ENCODE results near the gene SCARB1.

The SCARB1 gene

GRCh38 chr12:124862768-124863415 is 772 bp downstream of the SCARB1 start:
- no peak for DNase-seq (ENCODE audit: low read depth in 2 of 2, low spot score in 1 of 2)

GRCh38 chr12:124861898-124862676 is 1.6 kb downstream of the SCARB1 start:
- no peak for DNase-seq (ENCODE audit: low read depth in 2 of 2, low spot score in 1 of 2)

- no peak for DNase-seq (ENCODE audit: low read depth in 2 of 2, low spot score in 1 of 2)
Observed at GRCh38 chr12:124861492-124861891, 2.2 kb downstream of the SCARB1 start.

GRCh38 chr12:124857921-124858461 is 5.7 kb downstream of the SCARB1 start:
- no peak for DNase-seq (ENCODE audit: low read depth in 2 of 2, low spot score in 1 of 2)

DNA sequence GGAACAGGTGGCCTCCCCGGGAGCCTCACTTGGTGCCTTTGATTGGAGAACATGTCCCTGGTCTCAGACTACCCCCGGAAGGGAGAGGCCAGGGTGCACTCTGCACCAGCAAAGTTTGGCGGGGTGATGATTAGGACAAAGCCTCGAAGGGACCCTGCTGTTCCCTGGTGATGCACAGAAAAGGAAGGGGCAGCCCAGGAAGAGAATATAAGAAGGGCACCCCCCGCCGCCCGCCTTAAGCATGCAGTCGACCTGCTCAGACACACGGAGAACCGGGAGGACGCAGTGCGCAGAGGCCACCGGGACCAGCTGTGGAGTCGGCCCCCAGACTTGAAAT is 6.9 kb downstream of the SCARB1 start:
- no peak for DNase-seq (ENCODE audit: low read depth in 2 of 2, low spot score in 1 of 2)

- no peak for DNase-seq (ENCODE audit: low read depth in 2 of 2, low spot score in 1 of 2)
Observed at GRCh38 chr12:124856132-124856841, 7.4 kb downstream of the SCARB1 start.

DNA sequence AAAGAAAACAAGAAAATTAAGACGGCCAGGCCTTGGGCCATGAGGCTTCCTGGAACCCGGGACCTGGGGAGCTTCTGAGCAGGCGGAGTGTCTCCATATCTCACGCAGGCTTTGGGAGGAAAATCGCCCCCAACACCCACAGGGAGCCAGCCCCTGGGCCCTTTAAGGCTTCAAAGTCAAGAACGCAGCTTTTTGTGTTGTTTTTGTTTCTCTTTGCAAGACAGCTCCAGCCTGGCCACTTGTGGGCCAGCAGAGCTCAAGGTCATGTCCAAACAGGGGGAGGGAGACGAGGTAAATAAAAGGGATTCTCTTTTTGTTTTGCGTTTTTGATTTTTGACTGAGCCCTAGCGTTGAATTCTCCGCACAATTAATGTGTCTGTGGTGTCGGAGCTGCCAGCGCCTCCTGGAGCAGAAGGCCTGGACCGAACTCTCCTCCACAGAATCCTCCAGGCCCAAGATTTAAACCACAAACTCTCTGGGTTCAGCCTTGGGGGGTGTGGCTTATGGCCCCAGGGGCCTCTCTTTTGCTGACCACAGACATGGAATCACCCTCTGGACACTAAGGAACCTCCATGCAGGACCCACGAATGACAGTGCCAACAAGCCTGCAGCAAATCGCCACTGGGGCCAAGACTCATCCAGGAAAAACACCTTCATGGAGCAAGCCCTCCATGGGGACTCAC is 8.2 kb downstream of the SCARB1 start:
- no peak for DNase-seq (ENCODE audit: low read depth in 2 of 2, low spot score in 1 of 2)

DNA sequence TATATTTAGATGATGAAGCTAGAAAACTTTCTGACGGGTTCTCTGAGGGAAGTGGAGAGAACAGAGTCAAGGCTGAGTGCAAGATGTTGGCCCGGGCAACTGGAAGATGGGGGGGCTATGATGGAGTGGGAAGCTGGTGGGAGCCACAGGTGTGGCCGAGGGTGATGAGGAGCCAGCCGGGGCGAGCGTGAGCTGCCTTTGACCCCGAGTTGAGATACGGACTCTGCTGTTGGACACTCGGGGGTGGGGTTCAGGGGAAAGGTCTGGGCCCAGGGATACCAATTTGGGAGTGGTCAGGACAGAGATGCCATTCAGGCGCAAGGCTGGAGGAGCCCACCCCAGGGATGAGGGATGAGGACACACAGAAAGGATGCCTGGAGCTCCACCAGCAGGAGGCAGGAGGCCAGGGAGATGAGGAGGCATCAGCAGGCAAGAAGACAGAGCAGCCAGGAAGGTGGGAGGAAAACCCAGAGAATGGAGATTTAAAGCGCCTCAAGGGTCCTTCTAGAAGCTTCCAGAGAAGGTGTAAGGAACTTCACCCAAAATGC is 9.0 kb downstream of the SCARB1 start:
- DNase-seq (ENCODE audit: low read depth in 2 of 2, low spot score in 1 of 2), result no peak

- no peak for DNase-seq (ENCODE audit: low read depth in 2 of 2, low spot score in 1 of 2)
Observed at GRCh38 chr12:124853781-124854636, 9.7 kb downstream of the SCARB1 start.

DNA sequence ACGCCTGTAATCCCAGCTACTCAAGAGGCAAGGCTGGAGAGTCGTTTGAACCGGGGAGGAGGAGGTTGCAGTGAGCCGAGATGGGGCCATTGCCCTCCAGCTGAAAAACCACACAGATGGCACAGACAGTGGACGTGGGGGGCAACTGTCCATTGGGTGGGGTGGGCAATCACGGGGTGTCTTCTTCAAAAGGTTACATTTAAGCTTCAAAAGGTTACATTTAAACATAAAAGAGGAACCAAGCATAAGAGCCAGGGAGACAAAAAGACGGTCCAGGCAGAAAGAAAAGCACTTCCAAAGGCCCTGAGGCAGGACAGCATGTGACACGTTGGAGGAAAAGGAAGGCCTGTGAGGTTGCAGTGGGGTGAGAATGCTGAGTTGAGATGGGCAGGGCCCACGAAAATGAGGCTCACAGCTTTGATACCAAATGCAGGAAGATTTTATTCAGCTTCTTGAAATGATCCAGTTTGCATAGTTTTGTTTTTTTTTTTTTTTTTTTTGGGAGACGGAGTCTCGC is 10.7 kb downstream of the SCARB1 start:
- no peak for DNase-seq (ENCODE audit: low read depth in 2 of 2, low spot score in 1 of 2)

DNA sequence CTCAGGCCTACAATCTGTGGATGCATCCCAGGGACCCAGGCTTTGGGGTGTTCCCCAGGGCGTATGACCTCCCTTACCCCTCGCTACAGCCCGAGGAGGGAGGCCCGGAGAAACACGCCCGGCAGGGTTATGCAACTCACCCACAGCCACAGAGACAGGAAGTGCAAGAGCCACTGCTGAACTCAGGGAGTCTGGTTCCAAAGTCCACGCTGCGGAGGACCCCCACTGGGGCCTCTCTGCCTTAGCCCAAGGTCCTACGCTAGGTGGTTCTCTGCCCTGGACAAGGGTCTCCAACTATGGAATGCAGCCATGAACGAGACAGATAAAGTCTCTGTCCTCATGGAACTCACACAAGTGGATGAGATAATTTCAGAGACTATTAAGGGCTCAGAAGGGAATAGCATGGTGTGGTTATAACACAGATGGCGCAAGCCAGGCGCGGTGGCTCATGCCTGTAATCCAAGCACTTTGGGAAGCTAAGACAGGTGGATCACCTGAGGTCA is 11.3 kb downstream of the SCARB1 start:
- no peak for DNase-seq (ENCODE audit: low read depth in 2 of 2, low spot score in 1 of 2)

DNA sequence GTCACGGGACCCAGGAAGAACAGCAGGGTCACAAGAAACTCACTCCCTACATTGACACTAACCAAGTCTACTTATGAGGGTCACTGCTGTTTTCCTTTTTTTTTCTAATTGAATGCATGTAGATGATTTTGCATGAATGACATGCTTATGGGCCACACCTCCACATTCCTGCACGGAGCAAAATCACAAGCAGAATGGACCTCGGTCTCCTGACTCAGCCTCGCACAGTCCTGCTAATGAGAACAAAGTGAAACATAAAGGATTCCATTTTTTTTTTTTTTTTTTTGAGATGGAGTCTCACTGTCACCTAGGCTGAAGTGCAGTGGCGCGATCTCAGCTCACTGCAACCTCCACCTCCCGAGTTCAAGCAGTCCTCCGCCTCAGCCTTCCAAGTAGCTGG is 12.3 kb downstream of the SCARB1 start:
- no peak for DNase-seq (ENCODE audit: low read depth in 2 of 2, low spot score in 1 of 2)

- no peak for DNase-seq (ENCODE audit: low read depth in 2 of 2, low spot score in 1 of 2)
Observed at GRCh38 chr12:124849382-124849781, 14.3 kb downstream of the SCARB1 start.

DNA sequence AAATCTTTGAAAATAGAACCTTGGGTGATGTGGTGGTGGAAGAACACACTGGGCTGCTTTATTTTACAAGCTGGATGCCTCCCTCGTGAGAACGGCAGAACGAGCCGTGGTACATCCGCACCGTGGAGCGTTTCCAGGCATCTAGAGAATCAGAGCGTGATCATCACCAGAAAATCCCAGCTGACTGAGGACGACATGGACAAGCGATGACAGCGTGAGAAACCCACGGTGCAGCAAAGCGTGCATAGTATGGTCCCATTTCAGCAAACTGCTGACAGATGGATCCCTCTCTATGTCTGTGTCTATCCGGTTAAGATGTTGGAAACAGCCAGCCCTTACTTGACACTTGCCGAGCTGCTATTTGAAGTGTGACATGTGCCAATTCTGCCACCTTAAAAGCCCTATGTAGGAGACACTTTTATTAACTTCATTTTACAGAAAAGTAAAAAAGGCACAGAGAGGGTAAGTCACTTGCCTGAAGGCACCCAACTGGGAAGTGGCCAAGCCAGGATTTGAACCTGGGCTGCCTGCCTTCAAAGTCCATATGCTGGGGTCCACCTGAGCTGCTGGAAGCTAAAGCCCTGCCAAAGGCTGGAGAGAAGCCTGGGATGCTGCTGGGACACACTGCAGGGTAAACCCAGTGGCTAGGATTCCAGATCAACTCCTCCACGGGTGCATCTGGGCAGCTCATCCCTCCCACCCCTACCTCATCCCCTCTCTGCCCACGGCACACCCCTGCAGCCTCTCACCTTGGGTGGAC is 14.9 kb downstream of the SCARB1 start:
- DNase-seq (ENCODE audit: low read depth in 2 of 2, low spot score in 1 of 2), result no peak

GRCh38 chr12:124847113-124848074 is 16.3 kb downstream of the SCARB1 start:
- no peak for DNase-seq (ENCODE audit: low read depth in 2 of 2, low spot score in 1 of 2)

DNA sequence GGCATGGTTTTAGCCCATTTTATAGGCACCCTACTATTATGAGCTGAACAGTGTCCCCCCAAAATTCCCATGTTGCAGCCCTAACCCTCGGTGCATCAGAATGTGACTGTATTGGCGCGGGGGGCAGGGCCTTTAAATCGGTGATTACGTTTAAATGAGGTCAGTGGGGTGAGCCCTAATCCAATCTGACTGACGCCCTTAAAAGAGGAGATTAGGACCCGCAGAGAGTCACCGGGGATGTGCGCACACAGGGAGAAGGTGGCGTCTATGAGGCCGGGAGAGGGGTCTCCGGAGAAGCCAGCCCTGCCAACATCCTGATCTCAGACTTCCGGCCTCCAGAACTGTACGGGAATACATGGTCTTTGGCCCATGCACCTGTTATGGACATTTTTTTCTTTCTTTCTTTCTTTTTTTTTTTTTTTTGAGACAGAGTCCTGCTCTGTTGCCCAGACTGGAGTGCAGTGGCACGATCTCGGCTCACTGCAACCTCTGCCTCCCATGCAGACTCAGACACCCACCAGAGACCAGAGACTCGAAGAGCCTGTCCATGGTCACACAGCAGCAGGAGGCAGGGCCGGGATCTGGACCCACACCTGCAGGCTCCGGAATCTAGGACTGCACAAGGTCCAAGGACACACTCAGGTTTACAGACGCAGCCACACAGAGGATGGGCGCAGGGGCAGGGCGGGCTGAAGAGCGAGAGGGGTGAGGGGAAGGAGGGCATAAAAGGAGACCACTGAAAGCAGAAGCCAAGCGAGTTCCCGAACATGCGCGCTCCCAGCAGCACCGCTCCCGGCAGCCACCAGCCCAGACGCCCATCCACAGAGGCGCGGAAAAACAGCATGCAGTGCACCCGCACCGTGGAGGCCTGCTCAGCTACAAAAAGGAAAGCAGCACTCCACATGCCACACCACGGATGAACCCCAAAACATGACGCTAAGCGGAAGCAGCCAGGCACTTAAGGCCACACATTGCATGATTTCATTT is 19.0 kb downstream of the SCARB1 start:
- no peak for DNase-seq (ENCODE audit: low read depth in 2 of 2, low spot score in 1 of 2)
